ENCODE results near the gene ANKRD30A.
"Not testable (repeated sequence)": the region's sequence is repeated elsewhere in the genome, so short reads cannot be mapped to it uniquely, and the experiment has no call there.

Gene ANKRD30A

DNA sequence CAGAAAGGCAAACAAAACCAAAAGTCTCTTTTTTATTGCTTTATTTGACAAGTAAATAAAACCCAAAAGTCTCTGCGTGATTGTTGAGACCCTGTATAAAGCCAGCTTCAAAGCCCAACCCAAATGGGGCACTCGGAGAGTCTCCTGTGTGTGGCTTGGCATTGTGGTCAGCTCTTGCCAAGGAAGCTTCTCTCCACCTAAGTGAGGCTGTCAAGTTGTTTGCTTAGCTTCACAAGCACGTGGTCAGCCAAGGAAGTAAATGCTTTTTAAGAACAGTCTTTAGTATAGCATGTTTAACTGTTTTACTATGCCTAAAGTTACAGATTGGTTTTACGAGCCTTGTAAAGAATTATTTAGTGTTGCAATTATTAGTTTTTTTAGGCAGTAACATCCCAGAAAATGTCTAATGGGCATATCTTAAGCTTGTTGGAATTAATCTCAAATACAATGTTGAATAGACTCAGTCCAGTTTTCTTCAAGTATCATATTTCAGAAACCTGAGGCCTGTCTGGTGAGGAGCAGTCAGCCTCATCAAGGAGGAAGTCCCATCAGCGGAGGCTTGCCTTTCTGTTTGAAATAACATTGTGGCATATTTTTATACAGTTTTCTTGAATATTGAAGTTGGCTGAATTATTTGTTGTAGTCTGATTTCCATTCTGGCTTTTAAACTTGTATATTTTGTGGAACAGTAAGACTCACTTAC is 144.3 kb downstream of the ANKRD30A start:
- DNase-seq: no peak

DNA sequence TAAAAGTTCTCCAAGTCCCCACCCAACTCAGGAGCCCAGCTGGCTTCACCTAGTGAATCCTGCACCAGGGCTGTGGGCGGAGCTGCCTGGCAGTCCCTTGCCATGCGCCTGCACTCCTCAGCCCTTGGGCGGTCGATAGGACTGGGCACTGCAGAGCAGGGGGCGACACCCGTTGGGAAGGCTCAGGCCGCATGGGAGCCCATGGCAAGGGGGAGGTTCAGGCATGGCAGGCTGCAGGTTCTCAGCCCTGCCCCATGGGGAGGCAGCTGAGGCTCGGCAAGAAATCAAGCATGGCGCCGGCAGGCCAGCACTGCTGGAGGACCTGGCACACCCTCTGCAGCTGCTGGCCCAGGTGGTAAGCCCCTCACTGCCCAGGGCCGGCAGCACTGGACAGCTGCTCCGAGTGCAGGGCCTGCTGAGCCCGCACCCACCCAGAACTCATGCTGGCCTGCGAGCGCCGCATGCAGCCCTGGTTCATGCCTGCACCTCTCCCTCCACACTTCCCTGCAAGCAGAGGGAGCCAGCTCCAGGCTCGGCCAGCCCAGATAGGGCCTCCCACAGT is 149.9 kb downstream of the ANKRD30A start:
- DNase-seq: no peak

- DNase-seq: no peak
Observed at GRCh38 chr10:37285063-37285462, 159.7 kb downstream of the ANKRD30A start.

- no peak for DNase-seq
Observed at GRCh38 chr10:37289833-37290464, 164.6 kb downstream of the ANKRD30A start.

GRCh38 chr10:37301271-37301670 is 175.9 kb downstream of the ANKRD30A start:
- DNase-seq: no peak

DNA sequence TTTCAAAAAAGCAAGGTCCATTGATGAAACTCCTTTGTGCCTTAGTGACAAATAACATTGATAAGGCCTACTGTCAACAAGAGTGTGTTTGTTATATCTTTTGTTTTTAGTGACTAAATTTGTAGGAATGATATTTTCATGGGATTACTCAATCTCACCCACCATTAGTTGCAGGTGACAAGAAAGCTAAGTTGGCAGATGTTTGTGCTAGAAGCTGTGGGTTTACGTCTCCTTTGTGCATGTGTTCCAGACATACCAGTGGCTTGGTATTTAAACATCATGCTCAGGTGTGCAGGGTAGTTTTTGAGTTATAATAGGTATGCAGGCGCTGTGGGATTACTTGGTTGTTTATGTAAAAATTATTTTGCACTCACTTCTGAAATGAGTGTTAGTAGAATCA is 178.6 kb downstream of the ANKRD30A start:
- DNase-seq: no peak

DNA sequence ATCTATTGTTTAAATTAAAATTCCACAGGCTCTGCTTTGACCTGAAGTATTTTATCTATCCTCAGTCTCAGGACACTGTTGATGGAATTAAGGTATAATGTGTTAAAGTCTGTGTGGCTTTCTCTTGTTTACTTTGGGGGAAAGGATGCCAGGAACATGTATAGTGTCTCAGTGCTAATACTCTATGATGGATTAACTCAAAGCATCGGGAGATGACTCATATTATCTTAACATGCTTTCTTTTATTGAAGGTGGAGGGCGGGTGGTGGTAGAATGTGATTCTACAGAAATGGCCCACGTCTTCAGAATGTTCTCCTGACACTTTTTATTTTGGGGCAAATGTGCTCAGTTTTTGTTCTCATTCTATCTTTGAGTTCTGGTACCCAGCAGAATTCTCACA is 189.0 kb downstream of the ANKRD30A start:
- DNase-seq: no peak

DNA sequence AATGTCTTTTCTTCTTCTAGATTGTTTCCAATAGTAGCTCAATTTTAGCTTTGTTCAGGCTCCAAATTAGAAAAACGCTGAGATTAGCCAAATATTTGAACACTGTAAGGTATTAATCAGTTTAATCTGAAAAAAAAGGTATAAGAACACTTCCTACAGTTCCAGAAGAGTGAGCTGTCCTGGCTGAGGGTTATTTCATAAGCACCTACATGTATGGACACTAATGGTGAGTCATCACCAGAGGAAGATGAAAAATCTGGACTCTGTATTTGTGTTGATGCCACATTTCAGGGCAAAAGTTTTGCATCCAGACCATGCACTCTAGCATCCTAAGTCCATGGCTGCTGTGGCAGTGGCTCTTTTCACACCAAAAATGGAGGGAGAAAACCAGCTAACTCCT is 189.5 kb downstream of the ANKRD30A start:
- no peak for DNase-seq

- no peak for DNase-seq
Observed at GRCh38 chr10:37344413-37344812, 219.0 kb downstream of the ANKRD30A start.

- DNase-seq: no peak
Observed at GRCh38 chr10:37379991-37380390, 254.6 kb downstream of the ANKRD30A start.

DNA sequence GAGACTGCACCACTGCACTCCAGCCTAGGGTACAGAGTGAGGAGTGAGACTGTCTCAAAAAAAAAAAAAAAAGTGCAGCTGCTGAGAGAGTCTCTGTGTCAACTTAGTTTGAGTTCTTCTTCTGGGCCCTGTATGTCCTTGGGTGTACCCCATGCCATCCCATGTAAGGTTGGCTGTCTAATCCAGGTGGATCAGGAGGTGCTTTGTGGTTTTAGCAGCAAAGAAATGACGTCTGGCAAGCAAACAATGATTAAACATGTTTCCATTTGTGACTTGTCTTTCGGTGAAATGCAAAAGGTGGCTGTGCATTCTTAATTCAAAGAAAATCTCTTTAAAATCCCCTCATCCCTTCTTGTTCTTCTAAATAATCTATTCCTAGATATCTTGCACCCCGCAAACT is 255.9 kb downstream of the ANKRD30A start:
- DNase-seq: no peak

- no peak for DNase-seq
Observed at GRCh38 chr10:37384923-37385322, 259.5 kb downstream of the ANKRD30A start.

DNA sequence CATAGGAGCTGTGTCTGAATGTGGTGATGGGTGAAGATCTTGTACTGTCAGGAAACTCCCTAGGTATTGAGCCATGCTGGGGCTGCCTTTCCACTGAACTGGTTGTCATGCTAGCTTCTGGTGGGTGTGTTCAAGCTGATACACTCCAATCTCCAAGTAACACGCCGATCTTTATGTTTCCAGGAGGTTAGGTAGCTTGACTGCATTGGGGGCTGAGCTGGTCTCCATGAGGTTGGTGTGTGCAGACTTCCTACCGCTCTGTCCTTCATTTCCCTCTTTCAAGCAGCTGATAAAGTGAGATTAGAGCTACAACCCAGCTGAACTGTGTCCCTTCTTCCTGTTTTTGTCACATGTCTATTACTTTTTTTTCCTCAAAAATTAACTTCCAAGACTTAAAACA is 265.5 kb downstream of the ANKRD30A start:
- DNase-seq: no peak

DNA sequence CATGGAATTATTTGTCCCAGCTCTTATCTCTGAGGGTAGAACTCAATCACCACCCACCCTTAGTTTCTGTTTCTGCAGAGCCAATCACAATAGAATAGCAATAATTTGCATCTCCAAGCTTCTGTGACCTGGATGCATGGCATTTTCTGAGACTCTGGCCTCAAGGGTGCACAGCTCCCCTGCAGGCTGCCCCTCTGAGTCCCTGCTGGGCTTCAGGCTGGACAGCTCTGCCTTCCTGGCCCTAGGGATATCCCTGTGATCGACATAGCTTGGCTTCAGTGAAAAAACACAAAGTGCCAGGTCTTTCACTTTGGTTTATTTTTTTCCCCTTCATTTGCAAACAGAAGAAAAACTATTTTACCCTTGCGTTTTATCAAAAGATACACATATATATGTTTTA is 275.4 kb downstream of the ANKRD30A start:
- DNase-seq: not testable (repeated sequence)

GRCh38 chr10:37401225-37401624 is 275.8 kb downstream of the ANKRD30A start:
- DNase-seq: no peak

DNA sequence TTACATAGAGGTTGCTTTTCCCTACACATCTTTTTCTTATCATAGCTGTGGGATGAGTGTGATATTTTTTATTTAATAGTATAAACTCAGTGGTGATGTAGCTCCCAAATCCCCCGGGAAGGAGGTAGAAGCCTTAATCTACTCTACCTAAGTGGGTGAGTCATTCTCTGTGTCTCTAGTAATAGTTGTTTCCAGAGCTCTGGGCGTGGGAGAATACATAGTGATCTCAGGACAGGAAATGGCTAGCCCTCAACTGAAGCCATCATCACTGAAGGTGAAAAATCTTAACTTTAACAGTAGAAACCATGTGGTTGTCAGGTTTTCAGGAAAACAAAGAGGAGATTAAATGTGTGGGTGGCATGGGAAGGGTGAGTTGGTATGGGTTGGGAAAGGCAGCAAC is 278.4 kb downstream of the ANKRD30A start:
- DNase-seq: no peak

All from NCI-H2227 treated with DMSO at 0.1 percent for 48 hours (cell line).